ENCODE measurements around the gene TMEM200C.
"Not testable (repeated sequence)": the region's sequence is repeated elsewhere in the genome, so short reads cannot be mapped to it uniquely, and the experiment has no call there.

Gene TMEM200C

DNA sequence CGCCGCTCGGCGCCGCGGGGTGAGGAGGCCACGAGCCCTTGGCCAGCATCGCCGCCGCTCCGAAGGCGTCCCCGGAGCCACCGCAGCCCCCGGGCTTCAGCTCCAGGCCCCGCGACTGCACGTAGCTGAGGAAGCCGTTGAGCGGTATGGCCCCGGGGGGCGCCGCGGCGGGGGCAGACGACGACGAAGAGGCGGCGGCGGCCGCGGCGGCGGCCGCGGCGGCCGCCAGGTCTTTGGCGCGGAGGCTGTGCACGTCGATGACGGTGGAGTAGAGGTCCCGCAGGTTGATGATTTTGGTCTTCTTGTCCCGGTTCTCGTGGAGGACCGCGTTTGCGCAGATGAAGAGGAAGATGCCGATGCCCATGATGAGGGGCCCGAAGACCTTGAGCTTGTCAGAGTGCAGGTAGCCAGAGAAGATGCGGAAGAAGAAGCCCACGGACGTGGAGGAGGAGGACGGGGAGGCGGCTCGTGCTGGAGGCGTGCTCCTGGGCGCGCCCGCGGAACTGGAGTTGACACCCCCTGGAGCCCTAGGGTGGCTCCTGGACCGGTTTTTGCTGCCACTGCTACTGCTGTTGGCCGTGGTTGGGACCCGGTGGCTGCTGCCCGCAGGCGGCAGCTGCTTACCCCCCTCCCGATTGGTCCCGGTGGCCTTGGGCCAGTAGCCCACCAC lies 4.0 kb downstream of the TMEM200C start:
- no peak for DNase-seq

DNA sequence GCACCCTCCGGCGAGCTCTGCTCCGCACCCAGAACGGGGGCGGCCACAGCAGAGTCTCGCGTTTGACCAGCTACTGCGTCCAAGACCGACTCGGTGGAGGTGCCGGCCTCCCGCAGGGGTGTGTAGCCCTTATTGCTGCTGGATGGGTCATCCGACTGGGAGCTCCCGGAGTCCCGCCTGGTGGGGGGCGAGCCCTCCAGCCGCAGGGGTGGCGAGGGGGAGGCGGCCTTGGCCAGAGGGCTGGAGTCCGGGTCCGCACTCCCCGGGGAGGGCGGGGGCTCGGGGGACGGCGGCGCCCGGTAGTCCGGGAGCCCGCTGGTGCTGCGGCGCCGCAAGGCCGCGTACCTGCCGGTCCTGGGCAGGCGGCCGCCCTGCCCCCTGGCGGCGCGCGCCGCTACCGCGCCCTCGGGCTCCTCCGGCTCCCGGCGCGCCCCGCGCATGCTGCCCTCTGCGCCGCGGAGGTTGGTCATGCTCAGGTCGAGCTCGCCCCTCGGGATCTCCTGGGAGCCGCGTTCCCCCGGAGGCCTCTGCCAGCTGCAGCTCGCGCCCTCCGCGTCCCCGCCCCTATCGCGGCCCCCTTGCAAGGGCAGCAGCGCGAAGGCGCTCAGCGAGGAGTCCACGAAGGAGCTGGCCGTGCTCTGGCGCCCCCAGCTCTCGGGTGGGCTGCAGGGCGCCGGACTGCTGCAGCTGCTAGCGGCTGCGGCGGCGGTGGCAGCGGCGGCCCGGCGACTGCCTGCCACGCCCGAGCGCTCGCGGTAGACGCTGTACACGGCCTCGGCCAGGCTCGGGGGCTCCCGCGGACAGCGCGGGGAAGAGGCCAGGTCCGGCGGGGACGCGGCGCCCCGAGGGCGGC lies 4.8 kb downstream of the TMEM200C start:
- no peak for DNase-seq

DNA sequence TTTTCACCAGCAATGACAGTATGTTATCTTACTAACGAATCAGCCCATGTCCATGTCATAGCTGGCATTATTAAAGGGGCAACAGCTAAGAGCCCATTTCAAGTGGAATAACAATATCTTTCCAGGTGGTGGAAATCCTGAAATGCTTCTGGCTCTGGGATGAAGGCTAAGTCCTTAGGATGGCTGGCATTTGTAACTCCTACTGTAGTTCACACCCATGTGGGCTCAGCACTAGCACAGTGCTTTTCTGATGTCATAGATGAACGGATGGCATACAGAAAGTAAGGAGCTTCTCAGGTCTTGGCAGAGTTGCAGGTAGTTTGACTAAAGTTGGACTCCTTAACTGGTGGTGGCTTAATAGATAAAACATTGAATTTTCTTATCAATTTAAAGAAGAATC lies 10.0 kb downstream of the TMEM200C start:
- no peak for DNase-seq

DNA sequence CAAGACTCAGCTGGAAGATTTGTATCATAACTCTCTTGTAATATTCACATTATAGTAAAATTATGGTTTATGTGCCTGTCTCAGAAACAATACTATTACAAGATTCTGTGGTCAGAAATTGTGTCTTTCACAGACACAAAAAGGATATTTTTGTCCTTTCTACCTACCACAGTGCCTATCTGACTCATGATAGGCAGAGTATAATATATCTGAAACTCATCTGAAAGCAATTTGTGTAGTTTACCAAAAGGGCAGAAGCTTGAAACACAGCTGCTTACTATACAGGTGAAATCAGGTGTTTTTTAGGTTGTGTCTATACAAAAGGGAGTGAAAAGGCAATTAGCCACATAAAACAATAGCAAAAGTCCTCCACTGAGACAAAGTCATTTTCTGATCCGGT lies 10.9 kb downstream of the TMEM200C start:
- DNase-seq, result no peak

- DNase-seq, result no peak
Observed at GRCh38 chr18:5879479-5879882, 15.8 kb downstream of the TMEM200C start.

- no peak for DNase-seq
Observed at GRCh38 chr18:5876891-5877290, 18.4 kb downstream of the TMEM200C start.

DNA sequence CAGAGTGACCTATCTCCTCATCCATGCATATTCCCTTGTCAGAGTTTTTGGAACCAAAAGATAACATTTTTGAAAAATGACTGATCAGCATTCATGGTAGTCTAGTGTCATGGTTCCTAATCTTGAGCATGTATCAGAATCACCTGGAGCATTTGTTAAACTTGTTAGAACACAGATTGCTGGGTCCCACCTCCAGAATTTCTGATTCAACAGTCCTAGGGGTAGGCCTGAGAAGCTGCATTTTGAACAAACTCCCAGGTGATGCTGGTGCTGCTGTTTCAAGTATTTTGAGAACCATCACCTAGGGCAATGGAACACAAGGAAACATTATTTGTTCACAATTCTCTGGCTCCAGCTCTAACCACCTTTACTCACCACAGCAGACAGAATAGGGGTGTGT lies 21.0 kb downstream of the TMEM200C start:
- DNase-seq, result no peak

DNA sequence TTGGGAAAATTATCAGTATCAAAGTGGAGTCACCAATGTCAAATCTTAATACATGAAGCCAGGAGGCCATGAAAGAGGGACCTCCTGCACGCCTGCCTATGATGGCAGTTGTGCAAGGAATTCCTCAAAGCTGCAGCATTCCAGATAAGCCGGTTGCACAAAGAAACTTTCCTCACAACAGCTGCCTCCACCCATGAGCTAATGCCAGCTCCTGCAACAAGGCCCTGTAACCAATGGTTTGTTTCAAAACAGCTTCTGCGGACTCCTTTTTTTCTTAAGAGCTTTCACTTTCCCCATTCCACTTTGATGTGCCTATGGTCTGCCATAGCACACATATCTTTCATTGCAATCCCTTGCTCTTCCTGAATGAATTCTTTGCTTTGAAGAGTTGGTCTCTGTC lies 22.4 kb downstream of the TMEM200C start:
- DNase-seq, result no peak

DNA sequence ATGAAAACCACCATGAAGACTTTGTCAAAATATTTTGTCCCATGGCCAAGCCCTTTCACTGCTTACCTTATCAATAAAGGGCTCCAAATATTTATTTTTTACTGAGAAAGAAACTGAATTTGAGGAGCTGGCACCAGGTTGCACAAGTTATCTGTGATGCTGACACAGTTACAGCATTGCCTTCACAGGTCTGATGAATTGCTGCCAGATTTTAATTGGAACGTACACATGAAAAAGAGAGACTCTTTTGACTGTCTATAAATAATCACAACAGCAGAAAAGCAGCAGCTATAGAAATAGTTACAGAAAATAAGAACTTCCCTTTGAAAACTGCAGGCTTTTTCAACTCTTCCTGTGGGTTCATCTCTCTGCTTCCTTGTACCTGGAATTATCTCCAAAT lies 23.9 kb downstream of the TMEM200C start:
- DNase-seq, result no peak

DNA sequence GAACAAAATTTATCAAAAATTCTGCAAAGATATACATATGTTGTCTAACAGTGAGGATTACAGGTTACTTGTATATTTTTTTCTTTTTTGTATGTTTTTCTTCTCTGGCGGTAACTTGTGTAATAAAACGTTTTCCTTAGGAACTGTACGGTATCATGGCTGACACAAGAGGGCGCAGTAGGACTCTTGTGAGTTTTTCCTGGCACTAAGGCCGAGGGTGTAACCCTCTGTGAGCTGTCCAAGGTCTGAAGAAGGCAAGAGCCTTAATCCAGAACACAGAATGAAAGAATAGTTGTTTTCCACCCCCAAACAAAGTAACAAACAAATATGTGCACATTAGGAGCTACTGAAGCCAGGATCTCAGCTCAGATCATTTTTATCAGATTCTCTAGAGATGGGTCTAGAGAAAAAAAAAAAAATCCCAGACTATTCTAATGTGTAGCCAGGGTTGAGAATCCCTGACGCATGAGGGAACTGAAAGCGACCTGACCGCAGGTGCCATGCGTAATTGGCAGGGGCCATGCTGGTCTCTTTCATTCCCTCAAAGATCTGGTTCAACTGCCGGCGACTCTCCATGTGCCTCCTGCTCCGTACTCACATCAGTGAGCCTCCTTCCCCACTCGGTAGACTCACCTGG lies 27.0 kb downstream of the TMEM200C start:
- peak; percentile 38 for DNase-seq

DNA sequence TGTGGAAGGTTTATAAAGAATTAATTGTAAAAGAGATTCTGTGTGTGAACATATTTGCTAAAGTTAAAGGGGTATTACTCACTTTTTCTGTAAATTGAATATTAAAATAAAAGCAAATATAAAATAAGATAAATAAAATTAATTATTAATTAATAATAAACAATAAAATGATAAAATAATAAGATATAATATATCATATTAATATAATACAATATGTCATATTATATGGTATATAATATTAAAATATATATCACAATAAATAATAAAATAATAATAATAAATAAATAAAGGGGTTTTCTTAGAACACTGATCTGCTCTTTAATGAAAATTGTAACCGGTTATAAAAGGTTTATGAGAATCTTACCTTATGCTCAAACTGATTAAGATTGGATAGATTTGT lies 29.8 kb downstream of the TMEM200C start:
- no peak for DNase-seq

GRCh38 chr18:5862127-5862526 lies 33.2 kb downstream of the TMEM200C start:
- DNase-seq, result not testable (repeated sequence)

DNA sequence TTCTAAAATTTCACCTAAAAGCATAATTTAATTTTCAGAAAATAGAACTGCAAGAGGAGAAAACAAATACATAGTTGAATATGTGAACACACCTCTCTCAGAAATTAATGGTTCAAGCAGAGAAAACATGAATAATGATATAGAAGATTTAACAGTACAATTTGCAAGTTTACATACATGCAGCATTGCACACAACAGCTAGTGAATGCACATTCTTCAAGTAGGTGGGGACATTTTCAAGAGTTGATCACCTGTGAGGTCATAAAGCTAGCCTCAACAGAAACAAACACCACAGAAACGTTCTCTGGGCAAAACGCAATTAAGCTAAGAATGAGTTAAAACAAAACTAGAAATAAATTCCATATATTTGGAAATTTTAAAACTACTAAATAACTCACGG lies 38.1 kb downstream of the TMEM200C start:
- no peak for DNase-seq

GRCh38 chr18:5853253-5853652 lies 42.1 kb downstream of the TMEM200C start:
- DNase-seq, result no peak

GRCh38 chr18:5851998-5852397 lies 43.3 kb downstream of the TMEM200C start:
- DNase-seq, result no peak

GRCh38 chr18:5842653-5843052 lies 52.7 kb downstream of the TMEM200C start:
- DNase-seq, result no peak

- DNase-seq, result no peak
Observed at GRCh38 chr18:5841518-5841917, 53.8 kb downstream of the TMEM200C start.

GRCh38 chr18:5840547-5840946 lies 54.8 kb downstream of the TMEM200C start:
- no peak for DNase-seq

- no peak for DNase-seq
Observed at GRCh38 chr18:5840025-5840424, 55.3 kb downstream of the TMEM200C start.

DNA sequence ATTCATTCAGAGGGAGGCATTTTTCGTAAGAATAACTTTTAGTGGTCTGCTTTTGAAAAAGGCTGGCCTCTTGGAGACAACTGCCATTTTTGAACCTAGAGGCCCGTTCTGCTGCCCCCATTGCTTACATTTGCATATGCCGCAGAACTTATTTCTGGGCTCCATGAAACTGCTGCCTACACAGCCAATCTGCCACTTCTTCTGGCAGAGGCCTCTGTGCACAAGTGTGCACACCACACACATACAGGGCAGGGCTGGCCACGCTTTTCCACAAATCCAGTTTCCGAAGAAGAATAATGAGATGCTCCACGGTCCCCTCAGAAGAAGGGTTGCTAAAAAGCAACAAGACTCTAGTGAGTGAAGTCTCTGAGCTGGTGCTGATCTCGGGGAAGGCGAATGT lies 56.2 kb downstream of the TMEM200C start:
- DNase-seq, result no peak
